HG03108 (cell line): ENCODE data around the gene SLC9A7.

Experiments used
- ATAC-seq: cut with Tn5 transposase; IDR thresholded peaks from one replicate; pipeline ENCODE4 v1.9.1; 2021; ENCODE audit warnings: moderate library complexity; ENCODE audit not compliant: unreplicated experiment

SLC9A7 gene

DNA sequence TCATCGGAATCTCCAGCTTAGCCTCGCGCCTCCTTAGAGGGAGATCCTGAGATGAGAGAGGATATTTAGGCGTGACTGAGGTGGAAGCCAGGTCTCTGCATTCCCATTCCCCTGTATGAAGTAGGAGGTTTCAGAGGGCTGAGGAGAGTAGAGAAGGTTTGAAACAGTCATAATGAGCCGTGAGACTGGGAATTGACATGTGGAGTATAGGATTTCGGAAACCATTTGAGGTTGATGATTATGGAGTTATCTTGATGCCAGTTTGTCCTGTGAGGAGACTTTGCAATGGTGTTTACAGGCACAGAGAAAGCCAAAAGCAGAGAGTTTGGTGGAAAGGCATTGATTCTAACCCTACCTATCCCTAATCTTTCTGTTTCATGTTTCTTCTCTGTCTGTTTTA, 183.3 kb downstream of the SLC9A7 start:
- no peak for ATAC-seq

DNA sequence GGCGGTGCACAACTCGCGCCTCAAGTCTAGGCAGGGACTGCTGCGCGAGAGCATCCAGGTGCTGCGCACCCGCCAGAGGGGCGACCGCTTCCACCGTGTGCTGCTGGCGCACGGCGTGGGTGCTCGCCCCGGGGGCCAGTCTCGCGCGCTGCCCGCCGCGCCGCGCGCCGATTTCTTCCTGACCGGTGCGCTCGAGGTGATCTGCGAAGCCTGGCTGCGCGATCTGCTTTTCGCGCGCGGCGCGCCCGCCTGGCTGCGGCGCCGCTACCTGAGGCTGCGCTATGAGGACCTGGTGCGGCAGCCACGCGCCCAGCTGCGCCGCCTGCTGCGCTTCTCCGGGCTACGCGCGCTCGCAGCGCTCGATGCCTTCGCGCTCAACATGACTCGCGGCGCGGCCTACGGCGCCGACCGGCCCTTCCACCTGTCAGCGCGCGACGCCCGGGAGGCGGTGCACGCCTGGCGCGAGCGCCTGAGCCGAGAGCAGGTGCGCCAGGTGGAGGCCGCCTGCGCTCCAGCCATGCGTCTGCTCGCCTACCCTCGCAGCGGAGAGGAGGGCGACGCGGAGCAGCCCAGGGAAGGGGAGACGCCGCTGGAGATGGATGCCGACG, 184.0 kb downstream of the SLC9A7 start:
- ATAC-seq: peak; percentile 1

DNA sequence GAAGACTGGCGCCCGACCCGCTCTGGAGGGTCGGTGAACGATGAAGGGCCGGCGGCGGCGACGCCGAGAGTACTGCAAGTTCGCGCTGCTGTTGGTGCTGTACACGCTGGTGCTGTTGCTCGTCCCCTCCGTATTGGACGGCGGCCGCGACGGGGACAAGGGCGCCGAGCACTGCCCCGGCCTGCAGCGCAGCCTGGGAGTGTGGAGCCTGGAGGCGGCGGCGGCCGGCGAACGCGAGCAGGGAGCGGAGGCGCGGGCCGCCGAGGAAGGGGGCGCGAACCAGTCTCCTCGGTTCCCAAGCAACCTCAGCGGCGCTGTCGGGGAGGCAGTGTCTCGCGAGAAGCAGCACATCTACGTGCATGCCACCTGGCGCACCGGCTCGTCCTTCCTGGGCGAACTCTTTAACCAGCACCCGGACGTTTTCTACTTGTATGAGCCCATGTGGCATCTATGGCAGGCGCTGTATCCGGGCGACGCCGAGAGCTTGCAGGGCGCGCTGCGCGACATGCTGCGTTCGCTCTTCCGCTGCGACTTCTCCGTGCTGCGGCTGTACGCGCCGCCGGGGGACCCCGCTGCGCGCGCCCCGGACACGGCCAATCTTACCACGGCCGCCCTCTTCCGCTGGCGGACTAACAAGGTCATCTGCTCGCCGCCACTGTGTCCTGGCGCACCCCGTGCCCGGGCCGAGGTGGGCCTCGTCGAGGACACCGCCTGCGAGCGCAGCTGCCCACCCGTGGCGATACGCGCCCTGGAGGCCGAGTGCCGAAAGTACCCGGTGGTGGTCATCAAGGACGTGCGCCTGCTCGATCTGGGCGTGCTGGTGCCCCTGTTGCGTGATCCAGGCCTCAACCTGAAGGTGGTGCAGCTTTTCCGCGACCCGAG, 184.8 kb downstream of the SLC9A7 start:
- peak; percentile 24 for ATAC-seq

DNA sequence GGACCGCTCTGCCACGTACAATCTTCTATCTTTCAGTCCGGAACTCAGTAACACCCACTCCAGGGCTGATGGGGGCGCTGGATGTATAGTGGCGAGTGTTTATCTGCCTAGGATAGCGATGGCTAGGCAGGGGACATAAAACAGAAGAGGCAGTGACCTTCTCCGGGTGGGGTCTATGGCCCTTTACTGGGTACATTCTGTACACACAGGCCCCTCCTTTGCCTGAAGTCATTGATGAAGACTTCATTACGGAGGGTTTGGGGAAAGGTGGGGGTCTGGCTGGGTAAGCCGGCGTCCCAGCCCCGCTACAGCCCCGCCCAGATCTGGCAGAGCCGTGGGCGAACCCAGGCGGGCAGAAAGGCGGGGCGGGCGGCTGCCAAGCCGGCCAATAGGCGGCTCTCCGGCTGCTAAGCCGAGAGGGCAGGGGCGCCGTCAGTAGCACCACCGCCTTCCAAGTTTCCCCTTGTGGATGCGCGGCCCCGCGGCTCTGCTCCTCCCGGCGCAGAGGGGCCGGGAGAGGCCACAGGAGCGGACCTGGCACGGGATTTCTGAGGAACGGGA, 185.5 kb downstream of the SLC9A7 start, which contains the start of gene CHST7:
TSS of gene CHST7 (plus strand) at position 435 of the 561 bp plus-strand sequence. CDS start 167 bp downstream, outside the sequence.
- peak; percentile 38 for ATAC-seq

DNA sequence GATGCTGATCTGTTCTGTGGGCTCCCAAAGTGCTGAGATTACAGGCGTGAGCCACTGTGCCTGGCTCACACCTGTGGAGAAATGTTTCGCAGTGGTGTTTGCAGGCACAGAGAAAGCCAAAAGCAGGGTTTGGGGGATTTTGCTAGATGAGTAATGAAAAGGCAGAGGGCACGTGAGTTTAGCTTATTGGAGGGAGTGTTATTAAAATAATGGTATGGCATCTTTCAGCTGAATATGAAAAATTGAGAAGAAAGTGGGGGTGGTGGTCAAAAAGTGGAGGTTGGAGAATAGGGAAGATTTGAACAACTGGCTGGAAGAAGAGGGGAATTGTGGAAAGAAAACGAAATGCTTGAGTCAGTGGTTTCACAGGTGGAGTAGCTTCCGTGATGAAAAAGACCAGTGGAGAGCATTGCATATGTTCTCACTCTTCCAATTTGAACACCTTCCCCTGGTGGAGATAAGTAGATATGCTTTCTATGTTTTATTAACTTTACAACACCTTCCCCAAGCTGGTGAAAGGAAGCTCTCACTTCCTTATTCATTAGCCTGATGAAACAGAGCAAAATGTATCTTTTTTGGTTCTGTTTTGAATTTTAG, 186.5 kb downstream of the SLC9A7 start:
- peak; percentile 32 for ATAC-seq

DNA sequence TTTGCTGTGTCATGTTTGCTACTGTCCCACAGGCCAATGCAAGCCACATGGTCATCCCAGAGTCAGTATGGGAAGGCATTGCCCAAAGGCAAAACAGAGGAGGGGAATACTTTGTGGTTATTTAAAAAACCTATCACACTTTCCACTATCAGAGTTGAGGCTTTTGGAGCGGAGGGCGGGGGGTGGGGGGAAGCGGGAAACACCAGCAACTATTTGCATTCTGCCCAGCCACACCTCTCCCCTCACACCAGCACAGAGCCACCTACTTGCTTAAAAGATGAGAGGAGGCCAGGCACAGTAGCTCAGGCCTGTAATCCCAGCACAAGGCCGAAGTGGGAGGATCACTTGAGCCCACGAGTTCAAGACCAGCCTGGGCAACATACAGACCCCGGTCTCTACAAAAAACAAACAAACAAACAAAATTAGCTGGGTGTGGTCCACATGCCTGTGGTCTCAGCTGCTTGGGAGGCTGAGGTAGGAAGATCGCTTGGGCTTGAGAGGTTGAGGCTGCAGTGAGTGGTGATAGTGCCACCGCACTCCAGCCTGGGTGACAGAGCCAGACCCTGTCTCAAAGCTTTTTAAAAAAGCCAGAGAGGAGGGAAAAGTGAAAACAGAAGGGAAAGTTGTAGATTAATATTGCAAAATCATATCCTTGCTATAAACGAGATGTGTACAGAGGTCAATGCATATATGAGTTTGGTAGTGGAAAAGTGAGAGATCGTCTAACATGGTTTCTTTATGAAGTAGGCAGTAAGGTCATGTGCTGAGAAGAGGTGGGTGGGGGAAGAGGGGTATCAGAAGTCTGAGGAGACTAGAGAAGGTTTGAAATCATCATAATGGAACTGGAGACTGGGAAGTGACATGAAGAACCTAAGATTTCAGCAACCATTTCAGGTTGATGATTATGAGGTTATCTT, 187.2 kb downstream of the SLC9A7 start:
- no peak for ATAC-seq

DNA sequence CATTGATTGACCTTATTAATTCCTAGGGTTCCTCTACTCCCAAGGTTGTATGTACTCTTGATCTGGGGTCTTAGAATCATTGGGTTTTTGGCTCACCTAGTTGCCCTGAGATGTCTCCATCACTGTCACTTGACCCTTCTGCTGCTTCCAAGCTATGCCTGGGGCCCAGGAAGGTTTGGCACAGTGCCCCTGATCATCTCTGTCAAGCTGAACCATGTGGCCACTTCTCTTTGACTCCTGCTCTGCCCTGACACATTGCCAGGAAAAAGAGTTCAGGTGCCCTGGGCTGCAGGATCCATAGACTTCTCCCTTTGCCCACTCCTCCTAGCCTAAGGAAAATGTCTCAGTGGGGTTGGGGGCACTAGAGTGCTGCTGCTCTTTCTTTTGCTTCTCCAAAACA, 189.3 kb downstream of the SLC9A7 start:
- no peak for ATAC-seq

DNA sequence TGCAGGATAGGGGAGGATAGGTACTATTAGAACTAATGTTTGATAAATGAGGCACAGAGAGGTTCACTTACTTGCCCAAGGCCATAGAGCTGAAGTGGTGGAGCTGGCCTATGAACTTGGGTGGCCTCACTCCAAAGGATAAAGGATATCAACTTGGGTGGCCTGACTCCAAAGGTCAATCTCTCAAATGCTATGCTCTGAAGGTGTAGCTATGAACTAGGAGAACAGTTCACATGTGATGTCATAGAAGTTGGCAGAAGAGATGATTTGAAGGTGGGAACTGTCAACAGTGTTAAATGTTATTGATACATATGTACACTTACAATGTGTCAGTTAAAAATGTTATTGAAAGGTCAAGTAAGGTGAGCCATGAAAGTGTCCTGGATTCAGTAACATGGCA, 191.5 kb downstream of the SLC9A7 start:
- no peak for ATAC-seq

DNA sequence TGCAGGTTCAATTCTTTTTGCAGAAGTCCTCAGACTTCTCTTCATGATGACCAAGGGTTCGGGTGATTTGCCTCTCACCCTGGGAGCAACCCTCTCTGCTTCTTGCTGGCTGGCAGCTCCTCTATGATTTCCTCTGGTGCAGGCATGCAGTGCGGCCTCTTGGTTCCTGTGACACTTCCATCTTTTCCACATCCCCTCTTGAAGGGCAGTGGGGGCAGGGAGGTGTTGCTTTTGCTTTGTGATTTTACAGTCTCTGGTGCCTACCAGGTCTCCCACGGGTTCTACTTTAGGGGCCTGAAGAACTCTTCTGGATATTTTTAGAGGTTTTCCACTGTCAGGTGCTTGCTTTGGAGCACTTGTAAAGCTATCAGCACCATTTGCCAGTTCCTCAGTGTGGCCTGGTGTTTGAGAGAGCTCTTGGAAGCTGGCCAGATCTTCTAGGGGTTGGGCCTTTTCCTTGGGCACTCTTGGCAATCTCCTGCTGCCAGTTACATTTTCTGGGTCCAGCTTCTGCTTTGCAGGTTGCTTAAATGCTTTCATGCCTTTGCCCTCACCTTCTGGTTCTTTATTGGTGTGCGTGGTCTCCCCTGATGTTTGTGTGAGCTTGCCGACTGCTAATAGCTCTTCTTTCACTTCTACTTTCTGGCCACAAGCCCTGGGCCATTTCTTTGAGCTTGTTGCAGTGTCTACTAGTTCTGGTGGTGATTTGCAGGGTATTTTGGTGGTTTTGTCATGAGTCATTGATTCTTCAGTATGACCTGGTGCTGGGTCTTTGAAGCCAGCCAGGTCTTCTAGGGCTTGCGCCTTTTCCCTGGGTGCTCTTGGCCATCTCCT, 196.9 kb downstream of the SLC9A7 start:
- ATAC-seq: peak; percentile 99

DNA sequence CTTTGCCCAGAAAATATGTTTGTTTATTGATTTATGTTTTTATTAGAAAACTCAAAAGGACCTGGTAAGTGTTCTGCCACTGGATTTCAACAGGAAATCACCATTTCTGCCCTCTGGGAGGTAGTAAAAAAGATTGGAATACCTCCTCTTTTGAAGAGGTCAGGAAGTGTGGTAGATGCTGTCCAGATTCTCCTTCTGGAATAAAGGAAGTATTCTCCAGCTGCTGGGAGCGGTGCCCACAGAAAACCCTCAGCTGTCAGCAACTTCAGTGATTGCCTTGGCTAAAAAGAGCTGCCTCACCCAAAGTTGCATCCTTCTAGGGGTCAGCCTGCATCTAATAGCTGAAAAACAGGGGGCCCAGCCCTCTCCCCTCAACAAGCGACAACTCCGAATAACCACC, 199.9 kb downstream of the SLC9A7 start:
- no peak for ATAC-seq

DNA sequence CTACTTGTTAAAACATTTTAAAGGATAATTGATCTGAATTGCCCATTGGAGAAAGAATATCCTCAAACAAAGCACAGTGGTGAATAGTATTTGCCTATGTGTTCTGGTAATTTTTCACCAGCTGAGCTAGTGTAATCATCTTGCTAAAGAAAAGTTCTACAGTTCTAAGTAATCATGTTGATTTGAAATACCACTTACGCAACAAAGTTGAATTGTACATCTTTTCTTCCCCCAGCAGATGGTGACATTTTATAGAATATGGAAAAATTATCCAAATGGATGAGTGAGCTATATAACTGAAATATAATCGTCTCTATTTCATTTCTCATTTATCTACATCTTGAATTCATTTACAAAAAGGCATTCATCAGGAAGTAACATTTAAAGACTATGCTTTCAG, 204.0 kb downstream of the SLC9A7 start:
- ATAC-seq: no peak

DNA sequence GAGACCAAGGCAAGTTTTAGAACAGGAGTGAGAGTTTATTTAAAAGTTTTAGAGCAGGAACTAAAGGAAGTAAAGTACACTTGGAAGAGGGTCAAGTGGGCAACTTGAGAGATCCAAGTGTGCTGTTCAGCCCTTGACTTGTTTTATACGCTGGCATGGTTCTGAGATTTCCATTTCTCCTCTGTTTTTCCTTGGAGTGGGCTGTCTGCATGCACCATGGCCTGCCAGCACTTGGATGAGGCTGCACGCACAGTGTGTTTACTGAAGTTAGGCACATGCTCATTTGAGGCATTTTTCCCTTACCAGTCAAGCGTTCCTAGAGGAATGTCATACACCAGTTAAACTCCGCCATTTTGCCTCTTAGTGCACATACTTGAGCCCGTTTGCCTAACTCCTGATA, 205.0 kb downstream of the SLC9A7 start:
- no peak for ATAC-seq

DNA sequence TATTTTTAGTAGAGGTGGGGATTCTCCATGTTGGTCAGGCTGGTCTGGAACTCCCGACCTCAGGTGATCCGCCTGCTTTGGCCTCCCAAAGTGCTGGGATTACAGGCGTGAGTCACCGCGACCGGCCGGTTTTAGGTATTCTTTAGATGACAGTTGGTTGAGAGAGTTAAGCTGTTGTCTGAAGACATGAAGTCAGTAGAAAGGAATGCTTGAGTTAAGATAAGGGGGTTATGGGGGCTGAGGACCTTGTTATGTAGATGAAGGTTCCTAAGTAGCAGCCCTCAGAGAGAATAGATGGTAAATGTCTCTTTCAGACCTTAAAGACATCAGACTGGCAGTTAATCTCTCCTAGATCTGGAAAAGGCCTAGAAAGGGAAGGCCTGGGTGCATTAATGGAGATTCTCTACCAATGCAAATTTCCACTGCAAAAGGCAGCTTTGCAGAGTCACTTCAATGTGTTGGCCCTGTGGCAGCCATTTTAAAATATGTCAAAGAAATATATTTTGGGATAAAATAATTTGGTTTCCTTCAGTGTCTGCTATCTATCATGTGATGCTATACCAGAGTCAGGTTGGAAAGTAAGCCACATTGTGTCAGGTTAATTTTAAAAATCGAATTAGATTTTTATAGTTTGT, 207.3 kb downstream of the SLC9A7 start:
- no peak for ATAC-seq

DNA sequence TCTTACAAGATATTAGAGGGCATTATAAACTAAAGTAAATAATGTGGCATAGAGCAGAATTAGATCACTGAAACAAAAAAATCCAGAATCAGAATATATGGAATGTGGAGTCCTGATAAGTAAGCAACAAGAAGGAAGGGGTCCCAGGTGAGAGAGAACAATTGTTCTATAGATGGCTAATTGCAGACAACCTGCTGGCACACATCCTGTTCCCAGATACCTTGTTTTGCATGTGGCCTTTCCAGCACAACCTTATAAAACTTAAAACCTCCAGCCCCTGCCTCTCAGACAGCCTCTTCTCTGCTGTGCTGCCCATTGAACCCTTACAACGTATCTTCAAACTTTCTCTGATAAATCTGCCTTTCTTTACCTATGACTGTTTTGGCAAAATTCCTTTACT, 209.0 kb downstream of the SLC9A7 start:
- ATAC-seq: no peak
